Suppressor macrophage (primary cell): ENCODE data around the gene KCTD10.
"Not testable (repeated sequence)": the region's sequence is repeated elsewhere in the genome, so short reads cannot be mapped to it uniquely, and the experiment has no call there.

Experiments
- DNase-seq, 4 experiments: peaks; one replicate each; pipeline ENCODE4 v3.0.0-alpha.2; 2020 to 2022

Gene KCTD10

DNA sequence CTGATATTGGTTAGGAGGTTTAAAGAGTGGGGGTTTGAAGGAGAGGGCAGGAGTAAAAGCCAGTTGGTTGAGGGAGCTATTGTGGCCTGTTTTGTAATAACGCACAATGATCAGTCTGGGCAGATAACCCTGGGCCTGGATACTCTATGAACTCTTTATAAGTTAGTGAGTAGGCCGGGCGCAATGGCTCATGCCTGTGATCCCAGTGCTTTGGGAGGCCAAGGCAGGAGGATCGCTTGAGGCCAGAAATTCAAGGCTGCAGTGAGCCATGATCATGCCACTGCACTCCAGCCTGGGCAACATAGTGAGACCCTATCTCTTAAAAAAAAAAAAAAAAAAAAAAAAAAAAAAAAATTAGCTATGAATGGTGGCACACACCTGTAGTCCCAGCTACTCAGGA lies 71.0 kb downstream of the KCTD10 start:
- not testable (repeated sequence) for DNase-seq

DNA sequence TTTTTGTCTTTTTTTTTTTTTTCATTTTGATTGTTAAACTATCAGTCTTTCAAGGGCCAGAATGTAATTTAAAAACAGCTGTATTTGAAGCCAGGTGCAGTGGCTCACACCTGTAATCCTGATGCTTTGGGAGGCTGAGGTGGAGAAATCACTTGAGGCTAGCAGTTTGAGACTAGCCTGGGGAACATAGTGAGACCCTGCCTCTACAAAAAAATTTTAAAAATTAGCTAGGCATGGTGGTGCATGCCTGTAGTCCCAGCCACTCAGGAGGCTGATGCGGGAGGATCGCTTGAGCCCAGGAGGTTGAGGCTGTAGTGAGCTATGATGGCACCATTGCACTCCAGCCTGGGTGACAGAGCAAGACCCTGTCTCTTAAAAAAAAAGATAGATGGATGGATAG lies 72.3 kb downstream of the KCTD10 start:
- DNase-seq = not testable (repeated sequence)
